Panc1 (cell line): ENCODE data around the gene COL4A4. TPM values are rescaled to one million over a fixed set of nuclear protein-coding genes. Genes with fewer than 3 reads are reported as not detected.

Experiments
- ATAC-seq: fragments of 200-7000 bp; cut with Tn5 transposase; 2 replicates; pipeline ENCODE4 v1.9.1; 2020; ENCODE audit warnings: mild to moderate bottlenecking, moderate library complexity
- BruUV-seq: library from RNA; stranded (reverse); fragments of 400-500 nt; replicated peaks from 2 replicates; lab custom pipeline; 2021; lab: Mats Ljungman, UMichigan
- CTCF ChIA-PET: fragments of 300-600 bp; sonication (Branson Sonifier 250); formaldehyde crosslinking; loops from one replicate; lab custom pipeline; 2022; ENCODE audit warnings: antibody characterized with exemption; lab: Charles Lee
- POLR2A ChIA-PET: fragments of 300-600 bp; sonication (Branson Sonifier 250); formaldehyde crosslinking; loops from one replicate; lab custom pipeline; 2022; ENCODE audit warnings: antibody characterized with exemption; lab: Charles Lee
- DNase-seq: peaks from one replicate; pipeline ENCODE4 v3.0.0-alpha.2; 2010; ENCODE audit warnings: low read depth, low spot score
- H3K27ac ChIP-seq: 2 replicates; pipeline ENCODE4 v1.5.1; 2011; ENCODE audit warnings: mild to moderate bottlenecking, low read length, inconsistent platforms
- H3K27me3 ChIP-seq: fragments of 200-500 bp; sonication (Bioruptor generic); 2 replicates; pipeline ENCODE4 v1.6.0; 2014; ENCODE audit warnings: low read length, inconsistent platforms; ENCODE audit not compliant: control insufficient read depth, insufficient read depth
- H3K36me3 ChIP-seq: fragments of 200-500 bp; sonication (Bioruptor generic); 2 replicates; pipeline ENCODE4 v1.5.1; 2014; ENCODE audit warnings: inconsistent platforms, mild to moderate bottlenecking, low read length, moderate library complexity; ENCODE audit not compliant: control insufficient read depth, insufficient read depth
- H3K4me1 ChIP-seq: 2 replicates; pipeline ENCODE4 v1.5.1; 2011; ENCODE audit warnings: inconsistent platforms, mild to moderate bottlenecking, low read length, moderate library complexity; ENCODE audit not compliant: control insufficient read depth, insufficient read depth
- H3K4me3 ChIP-seq, 2 experiments: 2 replicates each; pipeline ENCODE4 v1.5.1; 2011 to 2012; ENCODE audit warnings: low read depth in 2 of 2, low read length in 2 of 2, mild to moderate bottlenecking in 2 of 2, inconsistent platforms in 1 of 2, moderate library complexity in 1 of 2
- H3K9me3 ChIP-seq: fragments of 200-500 bp; sonication (Bioruptor generic); 2 replicates; pipeline ENCODE4 v1.5.1; 2014; ENCODE audit warnings: low read depth, mild to moderate bottlenecking, inconsistent platforms, low read length, moderate library complexity; ENCODE audit not compliant: control insufficient read depth, insufficient read depth
- CTCF ChIP-seq: fragments of 450-650 bp; IDR thresholded peaks from 2 replicates; pipeline ENCODE4 v1.5.1; 2017; ENCODE audit warnings: mild to moderate bottlenecking
- POLR2AphosphoS5 ChIP-seq: IDR thresholded peaks from 2 replicates; pipeline ENCODE4 v1.6.1; 2012; ENCODE audit warnings: mild to moderate bottlenecking, low read depth, low read length, moderate library complexity
- REST ChIP-seq, 2 experiments: IDR thresholded peaks; 2 replicates each; pipeline ENCODE4 v1.6.1; 2011 to 2012; ENCODE audit warnings: low read depth in 2 of 2, control low read depth in 1 of 2, low read length in 1 of 2, mild to moderate bottlenecking in 1 of 2, moderate library complexity in 1 of 2; ENCODE audit not compliant: insufficient read depth in 1 of 2
- SIN3A ChIP-seq: IDR thresholded peaks from 2 replicates; pipeline ENCODE4 v1.6.1; 2012; ENCODE audit warnings: low read depth, mild to moderate bottlenecking, low read length, moderate library complexity, borderline replicate concordance; ENCODE audit not compliant: insufficient read depth
- TCF7L2 ChIP-seq: IDR thresholded peaks from 2 replicates; pipeline ENCODE4 v1.6.1; 2011; ENCODE audit warnings: mild to moderate bottlenecking, low read depth, low read length, inconsistent platforms
- in situ Hi-C: cut with HindIII; loops from 2 replicates; pipeline ENCODE4 v1.10.0; 2016; ENCODE audit warnings: low sequenced_read_pairs, low pct_unique_long_range_greater_than_20kb
- intact Hi-C: fragments of 100-400 bp; cut with micrococcal nuclease; formaldehyde crosslinking; loops from one replicate; pipeline ENCODE4 v1.10.0; 2022; ENCODE audit not compliant: unreplicated experiment
- total RNA-seq: library from RNA; stranded (reverse); gene quantifications from one replicate; pipeline ENCODE4 v1.2.1, GENCODE V29; 2021; ENCODE audit not compliant: unreplicated experiment

Gene COL4A4
- total RNA-seq, 1 experiment from 2014 or later = 0.13 TPM

GRCh38 chr2:227148106-227148505, 15.9 kb downstream of the COL4A4 start:
- Histone ChIP-seq H3K36me3 (no peaks in the 10 kb centered on the region), H3K27me3 (peaks cover 7% of the 10 kb centered on the region), H3K4me3 (no peak overlapping the region), H3K9me3 (peaks cover 5% of the 10 kb centered on the region; the same call in 1 of the 2 replicates), H3K4me1 (no peaks in the 10 kb centered on the region), H3K27ac (no peak overlapping the region)
- TF ChIP-seq TCF7L2 (no peak), POLR2AphosphoS5 (no peak), SIN3A (no peak), CTCF (no peak), REST (IDR thresholded peaks at IDR 0.05; ENCODE audit: insufficient read depth in 1 of 2, low read depth in 2 of 2, low read length in 1 of 2) (no peak)
- no peak for ATAC-seq
- no TSS peak for BruUV-seq
- ChIA-PET CTCF (no interaction called here), POLR2A (no interaction called here)
- no peak for DNase-seq
- intact Hi-C loops = no loop called here
- in situ Hi-C loops = no loop called here

- DNase-seq (no peak), ATAC-seq (no peak)
- intact Hi-C loops (no loop called here), in situ Hi-C loops (no loop called here)
- no peaks in the 10 kb centered on the region for H3K4me1 ChIP-seq
- BruUV-seq = no TSS peak
- ChIA-PET POLR2A (no interaction called here), CTCF (no interaction called here)
- H3K36me3 ChIP-seq = no peaks in the 10 kb centered on the region
- H3K4me3 ChIP-seq = no peak overlapping the region
- peaks cover 5% of the 10 kb centered on the region; the same call in 1 of the 2 replicates for H3K9me3 ChIP-seq
- TF ChIP-seq REST (IDR thresholded peaks at IDR 0.05; ENCODE audit: insufficient read depth in 1 of 2, low read depth in 2 of 2, low read length in 1 of 2) = no peak
- TF ChIP-seq SIN3A = no peak
- TF ChIP-seq POLR2AphosphoS5 = no peak
- no peak for TF ChIP-seq TCF7L2
- no peak for TF ChIP-seq CTCF
- H3K27ac ChIP-seq = no peak overlapping the region
- H3K27me3 ChIP-seq = peaks cover 7% of the 10 kb centered on the region
These were observed 17.0 kb downstream of the COL4A4 start for GRCh38 chr2:227147023-227147422.
